ENCODE results near the gene AHNAK2. TPM values are rescaled to one million over a fixed set of nuclear protein-coding genes. Genes with fewer than 3 reads are reported as not detected.
"Not testable (repeated sequence)": the region's sequence is repeated elsewhere in the genome, so short reads cannot be mapped to it uniquely, and the experiment has no call there.

AHNAK2 gene
- 20.6 TPM for total RNA-seq

DNA sequence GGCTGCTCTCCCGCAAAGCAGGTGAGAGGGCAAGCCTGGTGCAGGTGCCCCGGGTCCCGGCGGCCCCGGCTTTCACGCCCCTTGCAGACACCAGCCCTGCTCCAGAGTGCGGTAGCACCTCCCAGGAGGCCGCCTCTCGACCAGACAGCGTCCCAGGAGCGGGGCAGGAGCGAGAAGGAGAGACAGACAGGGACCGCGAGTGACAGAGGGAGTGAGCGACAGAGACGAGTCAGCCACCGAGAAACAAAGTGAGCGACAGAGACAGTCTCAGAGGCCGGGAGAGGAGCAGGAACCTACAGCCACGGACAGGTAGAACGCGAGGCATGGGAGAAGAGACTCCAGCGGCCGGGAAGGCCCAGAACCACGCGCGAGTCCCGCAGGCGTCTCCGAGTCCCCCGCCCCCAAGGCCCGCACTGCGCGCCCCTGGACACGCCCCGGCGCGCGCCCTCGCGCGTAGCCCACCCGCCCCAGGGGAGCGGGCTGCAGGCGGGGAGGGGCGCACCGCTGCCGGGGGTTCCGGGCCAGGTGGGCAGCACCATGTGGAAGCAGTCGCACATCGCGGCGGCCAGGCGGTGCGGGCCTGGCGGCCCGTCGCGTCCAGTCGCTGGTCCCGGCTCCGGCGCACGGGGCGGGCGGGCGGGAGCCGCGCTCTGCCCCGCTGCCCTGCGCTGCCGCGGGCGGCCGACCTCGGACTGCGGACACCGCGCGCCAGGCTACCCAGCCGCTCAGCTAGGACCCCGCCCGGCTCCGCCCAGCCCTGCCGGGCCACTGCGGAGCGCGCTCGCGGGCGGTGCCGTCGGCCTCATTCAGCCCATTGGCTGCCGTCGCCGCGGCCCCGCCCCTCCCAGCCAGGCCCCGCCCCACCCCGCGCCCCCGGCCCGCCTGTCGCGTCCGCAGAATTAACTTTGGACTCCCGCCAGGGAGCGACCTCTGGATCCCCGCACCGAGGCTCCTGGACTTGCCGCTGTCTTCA, at the start of gene AHNAK2:
Gene AHNAK2, minus strand, starts transcription at position 694 of the 973 bp plus-strand sequence. Its CDS starts 137 bp downstream, at position 557.
- DNase-seq, result no peak

DNA sequence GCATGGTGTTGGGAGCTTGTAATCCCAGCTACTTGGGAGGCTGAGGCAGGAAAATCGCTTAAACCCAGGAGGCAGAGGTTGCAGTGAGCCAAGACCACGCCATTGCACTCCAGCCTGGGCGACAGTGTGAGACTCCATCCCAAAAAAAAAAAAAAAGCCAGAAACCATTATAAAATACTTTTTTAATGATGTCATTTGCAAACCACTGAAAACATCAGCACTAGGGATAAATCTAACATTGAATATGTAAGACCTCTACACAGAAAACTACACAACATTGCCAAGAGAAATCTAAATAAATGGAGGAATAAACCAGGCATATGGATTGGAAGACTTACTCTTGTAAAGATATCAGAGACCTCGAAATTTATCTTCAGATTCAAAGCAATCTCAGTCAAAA, 49.5 kb upstream of the AHNAK2 start:
- not testable (repeated sequence) for DNase-seq

DNA sequence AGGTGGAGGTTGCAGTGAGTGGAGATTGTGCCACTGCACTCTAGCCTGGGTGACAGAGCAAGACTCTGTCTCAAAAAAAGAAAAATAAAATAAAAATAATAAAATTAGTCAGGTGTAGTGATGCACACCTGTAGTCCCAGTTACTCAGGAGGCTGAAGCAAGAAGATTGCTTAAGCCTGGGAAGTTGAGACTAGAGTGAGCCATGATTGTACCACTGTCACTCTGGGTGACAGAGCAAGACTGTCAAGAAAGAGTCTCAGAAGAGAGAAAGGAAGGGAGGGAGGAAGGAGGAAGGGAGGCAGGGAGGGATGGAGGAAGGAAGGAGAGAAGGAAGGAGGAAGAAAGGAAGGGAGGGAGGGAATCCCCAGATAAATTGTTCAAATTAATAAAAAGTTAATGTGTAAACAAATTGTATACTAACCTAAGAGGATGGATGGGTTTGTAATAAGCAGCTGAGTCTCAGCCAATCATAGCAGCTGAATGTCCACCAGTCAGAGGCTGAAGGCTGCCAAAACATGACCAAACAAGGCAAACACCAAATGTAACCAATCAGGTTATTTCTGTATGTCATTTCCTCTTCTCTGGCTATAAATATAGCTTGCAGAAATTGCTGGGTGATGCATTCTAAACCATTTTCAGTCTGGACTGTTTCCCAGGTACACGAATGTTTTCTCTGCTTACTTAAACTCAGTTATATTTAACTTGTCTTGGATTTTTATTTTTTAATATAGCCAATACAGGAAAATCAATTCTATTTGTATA, 48.8 kb upstream of the AHNAK2 start:
- no peak for DNase-seq

DNA sequence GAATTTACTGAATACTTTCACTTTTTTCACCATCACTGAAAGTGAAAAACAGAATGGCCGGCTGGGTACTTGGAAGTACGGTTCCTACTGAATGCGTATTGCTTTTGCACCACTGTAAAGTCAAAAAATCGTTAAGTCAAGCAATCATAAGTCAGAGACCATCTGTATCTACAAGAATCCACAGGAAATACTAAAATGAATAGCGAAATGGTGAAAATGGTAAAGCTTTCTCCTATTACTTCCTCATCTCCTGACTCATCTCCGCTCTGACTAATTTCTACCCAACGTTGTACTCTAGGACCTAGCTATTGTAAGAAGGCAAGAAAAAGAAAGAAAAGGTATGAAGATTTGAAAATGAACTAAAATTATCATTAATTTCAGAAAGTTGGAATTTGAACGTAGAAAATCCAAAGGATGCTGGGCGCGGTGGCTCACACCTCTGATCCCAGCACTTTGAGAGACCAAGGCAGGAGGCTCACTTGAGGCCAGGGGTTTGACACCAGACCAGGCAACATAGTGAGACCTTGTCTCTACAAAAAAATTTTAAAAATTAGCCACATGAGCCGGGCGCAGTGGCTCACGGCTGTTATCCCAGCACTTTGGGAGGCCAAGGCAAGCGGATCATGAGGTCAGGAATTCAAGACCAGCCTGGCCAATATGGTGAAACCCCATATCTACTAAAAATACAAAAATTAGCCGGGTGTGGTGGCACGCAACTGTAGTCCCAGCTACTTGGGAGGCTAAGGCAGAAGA, 48.0 kb upstream of the AHNAK2 start:
- no peak for DNase-seq

DNA sequence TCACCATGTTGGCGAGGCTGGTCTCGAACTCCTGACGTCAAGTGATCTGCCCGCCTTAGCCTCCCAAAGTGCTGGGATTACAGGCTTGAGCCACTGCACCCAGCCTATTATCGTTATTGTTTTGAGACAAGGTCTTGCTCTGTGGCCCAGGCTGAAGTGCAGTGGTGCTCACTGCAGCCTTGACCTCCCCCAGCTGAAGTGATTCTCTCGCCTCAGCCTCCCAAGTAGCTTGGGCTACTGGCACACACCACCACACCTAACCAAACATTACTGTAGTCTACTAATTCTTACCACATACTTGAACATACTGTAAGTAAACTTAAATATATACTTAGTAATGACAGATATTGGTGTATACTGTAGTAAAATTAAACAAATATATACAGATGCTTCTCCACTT, 47.3 kb upstream of the AHNAK2 start:
- no peak for DNase-seq

DNA sequence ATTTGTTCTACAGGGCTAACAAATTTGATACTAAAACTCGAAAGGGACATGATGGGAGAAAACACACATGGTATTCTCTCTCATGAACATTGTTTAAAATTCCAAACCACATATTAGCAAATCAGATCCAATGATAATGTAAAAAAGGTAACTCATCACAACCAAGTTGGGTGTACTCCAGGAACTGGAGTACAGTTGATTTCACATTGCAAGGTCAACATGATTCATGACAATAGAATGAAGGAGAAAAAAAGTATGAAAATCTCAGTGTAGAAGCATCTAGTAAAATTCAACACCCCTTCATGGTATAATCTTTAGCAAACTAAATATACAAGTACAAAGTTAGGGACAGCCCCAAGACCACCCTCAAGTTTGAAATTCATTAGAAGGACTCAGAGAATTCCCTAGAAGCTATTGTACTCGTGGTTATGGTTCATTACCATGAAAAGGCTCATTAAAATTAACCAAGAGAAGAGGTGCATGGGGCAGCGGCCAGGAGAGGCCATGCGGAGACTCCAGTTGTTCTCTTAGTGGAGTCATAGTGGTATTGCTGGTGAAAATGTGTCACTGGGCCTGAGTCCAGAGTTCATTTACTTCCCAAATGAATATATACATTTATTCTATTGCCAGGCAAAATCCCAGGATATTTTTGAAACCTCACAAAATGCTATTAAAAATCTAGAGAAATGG, 45.8 kb upstream of the AHNAK2 start:
- DNase-seq, result no peak

DNA sequence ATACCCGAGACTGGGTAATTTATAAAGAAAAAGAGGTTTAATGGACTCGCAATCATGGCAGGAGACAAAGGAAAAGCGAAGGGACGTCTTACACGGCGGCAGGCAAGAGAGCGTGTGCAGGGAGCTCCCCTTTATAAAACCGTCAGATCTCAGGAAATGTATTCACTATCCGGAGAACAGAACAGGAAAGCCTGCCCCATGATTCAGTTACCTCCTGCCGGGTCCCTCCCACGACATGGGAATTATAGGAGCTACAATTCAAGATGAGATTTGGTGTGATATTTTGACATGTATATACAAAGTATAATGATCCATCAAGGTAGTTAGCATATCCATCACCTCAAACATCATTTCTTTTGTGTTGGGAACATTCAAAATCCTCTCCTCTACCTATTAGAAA, 45.0 kb upstream of the AHNAK2 start:
- DNase-seq, result no peak

DNA sequence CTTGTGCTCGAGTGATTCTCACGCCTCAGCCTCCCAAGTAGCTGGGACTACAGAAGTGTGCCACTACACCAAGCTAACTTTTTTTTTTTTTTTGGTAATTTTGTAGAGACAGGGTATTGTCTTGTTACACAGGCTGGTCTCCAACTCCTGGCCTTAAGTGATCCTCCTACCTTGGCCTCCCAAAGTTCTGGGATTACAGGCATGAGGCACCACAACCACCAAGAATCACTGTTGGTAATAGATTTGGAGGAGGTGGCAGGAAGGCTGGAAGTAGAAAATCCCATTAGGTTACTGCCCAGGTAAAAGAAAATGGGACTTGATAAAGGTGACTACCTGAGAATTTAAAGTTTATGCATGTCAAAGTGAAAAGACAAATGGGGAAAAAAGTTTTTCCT, 44.1 kb upstream of the AHNAK2 start:
- no peak for DNase-seq

DNA sequence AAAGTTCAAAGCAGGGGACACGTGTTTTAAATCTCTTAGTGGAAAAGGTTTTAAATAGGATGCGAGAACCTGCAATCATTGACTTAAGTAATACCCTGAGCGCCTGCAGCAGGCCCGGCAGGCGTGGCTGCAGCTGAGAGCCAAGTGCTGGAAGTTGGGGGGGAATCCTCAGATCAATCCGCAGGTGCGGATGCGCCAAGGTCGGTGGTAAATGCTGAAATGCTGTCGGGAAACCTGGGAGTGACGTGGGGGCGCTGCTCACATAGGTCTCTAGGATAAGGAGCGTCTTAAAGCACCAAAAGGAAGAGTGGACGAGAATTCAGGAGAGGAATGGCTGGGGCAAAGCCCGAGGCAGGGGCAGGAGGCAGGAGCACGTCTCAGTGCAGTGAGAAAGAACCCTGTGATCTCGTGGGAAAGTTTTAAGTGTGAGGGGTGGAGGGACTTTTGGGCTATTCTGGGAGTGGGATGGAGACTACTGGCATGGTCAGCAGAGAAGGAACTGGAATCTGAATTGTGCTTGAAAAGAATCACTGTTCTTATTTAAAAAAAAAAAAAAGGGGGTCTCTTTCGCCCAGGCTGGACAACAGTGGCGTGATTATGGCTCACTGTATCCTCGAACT, 43.6 kb upstream of the AHNAK2 start:
- DNase-seq, result no peak

DNA sequence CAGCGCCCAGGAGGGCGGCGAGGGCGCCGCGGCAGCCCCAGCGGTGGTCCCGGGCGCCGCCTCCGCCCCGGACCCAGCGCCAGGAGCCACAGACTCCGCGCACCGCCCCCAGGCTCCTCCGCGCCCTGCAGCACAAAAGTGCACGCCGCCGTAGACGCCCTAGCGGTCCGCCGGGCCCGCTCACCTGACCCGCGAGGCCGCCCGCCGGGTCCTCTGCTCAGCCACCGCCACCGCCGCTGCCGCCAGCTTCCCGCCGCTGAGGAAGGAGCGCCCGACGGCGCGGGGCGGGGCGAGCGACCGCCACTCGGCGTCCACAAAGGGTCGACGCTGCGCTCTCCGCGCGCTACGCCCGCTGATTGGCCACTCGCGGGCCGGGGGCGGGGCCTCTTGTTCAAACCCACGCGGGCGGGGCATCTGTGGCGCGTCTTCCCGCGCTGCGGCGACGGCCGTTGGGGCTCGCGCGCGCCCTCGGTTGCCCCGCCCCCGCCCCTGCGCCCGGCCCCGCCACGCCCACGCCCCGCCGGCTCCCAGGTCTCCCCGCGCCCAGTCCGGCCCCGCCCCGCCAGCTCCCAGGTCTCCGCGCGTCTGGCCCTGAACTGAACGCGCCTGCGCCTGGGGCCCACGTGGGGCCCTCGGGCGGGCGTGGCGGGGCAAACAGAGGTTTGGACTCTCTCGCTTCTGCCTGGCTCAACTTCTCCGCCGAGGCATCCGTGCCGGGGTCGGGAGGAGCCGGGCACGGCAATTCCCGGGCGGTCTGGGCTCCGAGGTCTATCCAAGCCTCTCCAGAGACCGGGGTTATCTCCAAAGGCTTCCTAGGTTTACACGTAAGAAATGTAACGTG, 42.9 kb upstream of the AHNAK2 start, which contains the start of gene CDCA4:
Gene CDCA4, minus strand, starts transcription at position 269 of the 841 bp plus-strand sequence. CDS start 9,154 bp downstream, outside the sequence.
- peak; percentile 98 for DNase-seq

DNA sequence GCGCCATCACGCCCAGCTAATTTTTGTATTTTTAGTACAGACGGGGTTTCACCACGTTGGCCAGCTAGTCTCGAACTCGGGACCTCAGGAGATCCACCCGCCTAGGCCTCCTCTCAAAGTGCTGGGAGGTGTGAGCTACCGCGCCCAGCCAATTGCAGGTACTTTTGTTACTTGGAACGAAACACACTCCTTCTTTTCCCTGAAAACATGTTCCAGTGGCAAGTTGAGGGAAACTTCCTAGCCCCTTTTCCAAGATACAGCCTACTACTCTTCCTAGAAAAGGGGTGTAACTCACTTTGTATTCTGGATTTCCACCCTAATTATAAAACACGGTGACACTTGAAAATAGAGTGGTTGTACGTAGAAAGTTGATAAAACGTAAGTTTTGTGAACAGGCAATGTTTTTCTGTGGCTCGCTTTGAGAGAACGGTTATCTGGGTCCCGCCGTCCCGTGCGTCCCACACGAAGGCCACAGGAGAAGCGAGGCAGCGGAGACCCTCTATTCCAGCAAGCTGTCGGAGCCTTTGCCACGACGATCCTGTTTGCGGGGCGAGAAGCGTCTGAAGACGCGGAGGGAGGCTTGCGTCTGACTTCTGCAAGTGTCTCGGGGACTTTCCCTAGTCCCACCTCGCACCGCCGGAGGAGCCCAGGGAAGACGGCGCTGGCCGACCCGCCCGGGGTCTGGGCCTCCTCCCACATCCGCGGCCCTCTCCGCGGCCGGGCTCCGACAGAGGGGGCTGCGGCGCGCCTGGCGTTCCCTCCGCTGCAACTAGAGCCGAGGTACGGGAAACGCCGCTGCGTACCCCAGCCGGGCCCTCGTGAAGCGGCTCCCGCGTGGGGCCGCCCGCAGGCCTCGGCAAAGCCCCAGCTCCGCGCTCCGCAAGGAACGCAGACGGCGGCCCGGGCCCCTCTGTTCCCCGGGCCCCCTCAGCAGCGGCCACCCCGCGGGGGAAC, 42.0 kb upstream of the AHNAK2 start:
- DNase-seq, result no peak

DNA sequence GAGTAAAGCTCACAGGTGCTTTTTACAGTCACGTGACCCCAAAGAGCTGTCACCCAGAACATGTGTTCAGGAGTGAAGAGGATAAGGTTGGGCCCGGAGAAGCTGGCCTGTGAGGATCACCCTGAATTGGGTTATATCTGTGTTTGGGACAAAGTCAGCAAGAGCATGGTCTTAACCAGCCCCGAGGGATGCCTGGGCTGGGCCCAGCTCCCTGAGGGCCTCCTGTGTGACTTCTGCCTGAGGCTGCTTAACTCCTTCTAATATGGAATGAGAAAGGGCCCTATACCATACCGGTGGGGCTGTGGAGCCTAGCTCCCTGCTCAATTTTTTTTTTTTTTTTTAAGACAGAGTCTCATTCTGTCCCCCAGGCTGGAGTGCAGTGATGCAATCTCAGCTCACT, 40.2 kb upstream of the AHNAK2 start:
- DNase-seq, result no peak

DNA sequence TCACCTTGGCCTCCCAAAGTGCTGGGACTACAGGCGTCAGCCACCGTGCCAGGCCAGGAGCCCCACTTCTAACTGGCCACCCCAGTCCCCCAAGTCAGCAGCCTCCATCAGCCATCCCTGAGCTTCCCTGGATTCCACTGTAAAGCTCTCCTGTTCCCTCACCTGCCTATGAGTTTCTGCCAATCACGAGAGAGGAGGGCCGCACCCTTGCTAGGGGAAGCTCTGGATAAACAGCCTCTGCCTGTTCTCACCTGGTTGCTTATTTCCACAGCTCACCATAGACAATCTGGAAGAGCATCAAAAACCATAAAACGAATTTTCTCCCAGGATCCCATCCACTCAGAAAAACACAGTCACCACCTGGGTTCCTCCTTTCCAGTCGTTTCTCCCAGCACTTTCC, 37.7 kb upstream of the AHNAK2 start:
- DNase-seq, result no peak

DNA sequence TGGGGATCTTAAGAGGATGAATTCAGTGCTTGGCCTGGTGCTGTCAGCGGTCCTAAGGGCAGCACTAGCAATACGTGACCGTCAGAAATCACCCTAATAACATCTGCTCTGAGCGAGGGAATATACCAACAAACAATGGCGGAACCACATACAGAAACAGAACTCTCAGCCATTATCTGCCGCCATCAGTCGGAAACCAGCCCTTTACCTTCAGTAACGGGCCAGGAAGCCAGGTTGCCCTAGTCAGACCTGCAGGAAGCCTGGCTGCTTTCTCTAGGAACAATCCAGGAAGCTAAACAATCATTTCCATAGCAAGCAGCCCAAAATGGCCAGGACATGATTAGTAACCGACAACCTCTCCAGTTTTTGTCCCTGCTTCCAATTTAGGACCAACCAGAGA, 37.1 kb upstream of the AHNAK2 start:
- DNase-seq, result no peak

DNA sequence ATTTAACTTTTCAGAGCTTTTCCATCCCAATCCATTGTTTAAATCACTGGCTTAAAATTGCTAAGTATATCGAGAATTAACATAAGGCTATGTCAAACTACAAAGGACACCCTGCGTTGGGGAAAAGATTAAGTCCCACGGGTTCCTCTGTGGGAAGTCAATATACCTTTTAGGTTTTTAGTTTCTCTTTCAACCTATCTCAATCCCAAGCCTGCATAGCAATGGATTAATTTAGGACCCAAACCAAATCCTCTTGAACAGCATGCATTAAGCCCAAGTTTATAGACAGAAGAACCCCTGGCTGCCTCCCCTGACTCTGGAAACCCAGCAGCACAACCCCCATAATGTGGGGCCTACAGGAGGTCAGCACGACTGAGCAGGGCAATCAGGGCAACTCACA, 36.5 kb upstream of the AHNAK2 start:
- no peak for DNase-seq

DNA sequence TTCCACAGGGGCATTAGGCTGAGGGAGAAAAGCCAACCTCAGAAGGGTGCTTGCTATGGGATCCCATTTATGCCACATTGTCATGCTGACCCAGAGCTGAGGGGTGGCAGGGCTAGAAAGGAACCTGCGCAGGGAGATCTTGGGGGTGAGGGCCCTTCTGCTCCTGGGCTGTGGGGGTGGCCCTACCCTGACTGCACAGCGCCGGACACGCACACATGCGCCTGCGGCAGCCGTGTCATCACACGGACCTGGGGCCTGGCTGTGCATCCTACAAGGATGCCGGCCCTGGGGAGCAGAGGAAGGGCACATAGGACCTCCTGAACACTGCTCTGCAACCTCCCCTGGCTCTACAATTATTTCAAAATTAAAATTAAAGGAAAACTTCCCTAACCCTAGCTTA, 35.9 kb upstream of the AHNAK2 start:
- no peak for DNase-seq

DNA sequence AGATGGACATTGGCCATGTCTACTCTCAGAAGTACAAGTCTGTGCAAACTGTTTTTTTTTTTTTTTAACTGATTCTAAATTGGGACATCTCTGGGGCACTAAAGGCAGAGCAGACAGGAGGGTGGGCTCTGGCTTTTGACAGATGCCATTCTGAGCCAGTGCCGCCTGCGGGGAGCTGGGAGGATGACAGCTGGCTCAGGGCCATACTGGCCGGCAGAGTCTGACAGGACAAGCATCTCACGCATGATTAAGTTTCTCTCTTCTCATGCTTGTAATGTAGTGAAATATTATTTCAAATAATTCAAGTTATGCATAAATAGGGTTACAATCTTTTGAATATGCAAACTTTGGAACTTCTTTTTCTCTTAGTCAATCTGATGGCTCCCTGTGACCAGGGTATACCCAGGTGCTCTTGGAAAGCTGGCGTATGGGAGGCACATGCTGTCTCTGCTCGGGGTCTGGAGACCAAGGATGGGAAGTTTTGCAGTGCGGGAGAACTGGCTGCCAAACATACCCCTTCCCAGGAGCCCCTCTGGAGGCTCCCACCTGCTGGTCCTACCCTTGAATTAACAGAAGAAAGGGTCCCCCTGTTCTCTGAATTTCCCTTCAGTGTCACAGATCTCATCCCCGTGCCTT, 35.1 kb upstream of the AHNAK2 start:
- no peak for DNase-seq

DNA sequence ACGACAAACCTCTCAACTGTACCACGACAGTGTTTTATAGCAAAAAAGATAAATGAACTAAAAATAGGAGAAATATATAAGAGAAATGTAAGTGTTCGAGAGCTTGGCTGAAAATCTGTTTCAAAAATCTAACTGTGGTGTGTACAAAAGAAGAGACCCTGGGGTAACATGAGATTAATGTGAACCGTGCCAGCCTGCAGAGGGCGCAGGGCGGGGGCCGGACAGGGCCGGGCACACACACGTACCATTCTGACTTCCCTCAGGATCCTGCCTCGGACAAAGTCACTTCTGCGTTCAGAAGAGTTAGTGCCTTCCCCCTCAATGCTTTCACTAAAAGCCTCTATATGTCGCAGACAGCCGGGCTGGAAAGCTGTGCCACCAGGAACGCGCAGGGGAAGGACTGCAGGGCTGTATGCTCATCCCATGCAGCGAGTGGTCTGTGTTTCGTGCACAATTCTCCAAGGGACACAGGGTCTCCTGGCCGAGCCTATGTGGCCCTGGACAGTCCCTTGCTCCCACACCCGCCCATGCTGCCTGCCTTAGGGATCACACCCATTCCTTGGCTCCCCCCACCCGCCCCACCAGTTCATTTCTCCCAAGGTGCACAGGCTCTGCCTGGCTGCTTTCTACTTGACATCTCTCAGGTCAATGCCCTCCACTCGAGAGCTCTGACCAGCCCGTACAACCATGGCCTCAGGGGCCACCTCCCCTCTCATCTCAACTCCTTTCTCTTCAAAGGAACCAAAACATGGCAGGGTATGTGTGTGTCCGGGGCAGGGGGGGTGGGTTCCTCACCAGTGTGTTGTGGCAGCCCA, 34.2 kb upstream of the AHNAK2 start:
- DNase-seq, result no peak
